ENCODE data around the gene KCTD12. TPM values are rescaled to one million over a fixed set of nuclear protein-coding genes. Genes with fewer than 3 reads are reported as not detected.
"Not testable (repeated sequence)": the region's sequence is repeated elsewhere in the genome, so short reads cannot be mapped to it uniquely, and the experiment has no call there.

KCTD12 gene
- total RNA-seq, 4 donors from 2014 or later = 24.2 to 34.8 (median 27.6) TPM

- no peak overlapping the region for H3K4me3 ChIP-seq
- no peaks in the 10 kb centered on the region for H3K27me3 ChIP-seq
- intact Hi-C loops (cut with DNase I; ENCODE audit: low total_unique reads) (no loop called here), in situ Hi-C loops (cut with MboI; ENCODE audit: low pct_ligation_motif_present in 1 of 4, low pct_unique_long_range_greater_than_20kb in 1 of 4, low sequenced_read_pairs in 3 of 4) (loop anchor here (25.0 kb wide), 3 partner anchors 259 to 1234 kb away; no protein-coding TSS in a partner anchor)
- no peak overlapping the region for H3K27ac ChIP-seq
- no peaks in the 10 kb centered on the region for H3K36me3 ChIP-seq
- 92 to 96% methylated on average over 1 of the region's 1 CpG for WGBS, 2 donors (ENCODE audit: low coverage in 1 of 2)
- TF ChIP-seq CTCF (IDR thresholded peaks at IDR 0.05) (no peak), EP300 (IDR thresholded peaks at IDR 0.05; ENCODE audit: low read depth) (no peak), POLR2A (IDR thresholded peaks at IDR 0.05) (no peak), POLR2AphosphoS5 (IDR thresholded peaks at IDR 0.05) (no peak)
- DNase-seq = no peak
- H3K4me1 ChIP-seq = no peaks in the 10 kb centered on the region
- H3K9me3 ChIP-seq = no peaks in the 10 kb centered on the region
These were observed 35.3 kb upstream of the KCTD12 start for GRCh38 chr13:76921516-76921915.

DNA sequence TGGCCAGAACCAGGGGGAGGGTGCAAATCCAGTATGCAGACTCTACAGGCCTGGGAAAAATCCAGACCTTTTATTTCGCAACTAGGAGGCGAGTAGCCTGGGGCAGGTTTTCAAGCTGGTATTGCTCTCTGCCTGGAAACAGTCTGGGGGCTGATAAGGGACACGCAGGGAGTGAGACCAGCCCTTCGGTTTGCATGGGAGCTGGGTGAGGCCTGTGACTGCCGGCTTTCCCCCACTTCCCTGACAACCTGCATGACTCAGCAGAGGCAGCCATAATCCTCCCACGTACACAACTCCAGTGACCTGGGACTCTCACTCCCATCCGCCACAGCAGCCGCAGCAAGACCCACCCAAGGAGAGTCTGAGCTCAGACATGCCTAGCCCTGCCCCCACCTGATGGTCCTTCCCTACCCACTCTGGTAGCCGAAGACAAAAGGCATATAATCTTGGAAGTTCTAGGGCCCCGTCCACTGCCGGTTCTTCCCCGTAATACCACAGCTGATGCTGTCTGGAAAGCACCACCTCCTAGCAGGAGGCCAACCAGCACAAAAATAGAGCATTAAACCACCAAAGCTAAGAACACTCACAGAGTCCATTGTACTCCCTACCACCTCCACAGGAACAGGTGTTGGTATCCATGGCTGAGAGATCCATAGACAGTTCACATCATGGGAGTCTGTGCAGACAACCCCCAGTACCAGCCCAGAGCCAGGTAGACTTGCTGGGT lies 31.7 kb upstream of the KCTD12 start:
- in situ Hi-C loops (cut with MboI; ENCODE audit: low pct_ligation_motif_present in 1 of 4, low pct_unique_long_range_greater_than_20kb in 1 of 4, low sequenced_read_pairs in 3 of 4) = loop anchor here (25.0 kb wide), 3 partner anchors 256 to 1231 kb away; no protein-coding TSS in a partner anchor
- H3K4me3 ChIP-seq; H3K4me1 ChIP-seq; intact Hi-C loops (cut with DNase I; ENCODE audit: low total_unique reads); DNase-seq; H3K27me3 ChIP-seq; H3K27ac ChIP-seq; H3K36me3 ChIP-seq; H3K9me3 ChIP-seq: not testable (repeated sequence)
- WGBS, 2 donors (ENCODE audit: low coverage in 1 of 2) = 83% methylated on average over 12 of the region's 12 CpGs; no CpG with 5 or more reads in 1 of the 2 donors

GRCh38 chr13:76917095-76917494 lies 30.9 kb upstream of the KCTD12 start:
- Histone ChIP-seq H3K27me3 (no peaks in the 10 kb centered on the region), H3K36me3 (no peaks in the 10 kb centered on the region), H3K27ac (no peak overlapping the region), H3K9me3 (no peaks in the 10 kb centered on the region), H3K4me3 (no peak overlapping the region), H3K4me1 (no peaks in the 10 kb centered on the region)
- WGBS, 2 donors (ENCODE audit: low coverage in 1 of 2) = 83 to 85% methylated on average over 1 of the region's 1 CpG
- in situ Hi-C loops (cut with MboI; ENCODE audit: low pct_ligation_motif_present in 1 of 4, low pct_unique_long_range_greater_than_20kb in 1 of 4, low sequenced_read_pairs in 3 of 4) (loop anchor here (25.0 kb wide), 3 partner anchors 255 to 1230 kb away; no protein-coding TSS in a partner anchor), intact Hi-C loops (cut with DNase I; ENCODE audit: low total_unique reads) (no loop called here)
- DNase-seq = no peak
- TF ChIP-seq POLR2AphosphoS5 (IDR thresholded peaks at IDR 0.05) = no peak
- TF ChIP-seq POLR2A (IDR thresholded peaks at IDR 0.05) = no peak

DNA sequence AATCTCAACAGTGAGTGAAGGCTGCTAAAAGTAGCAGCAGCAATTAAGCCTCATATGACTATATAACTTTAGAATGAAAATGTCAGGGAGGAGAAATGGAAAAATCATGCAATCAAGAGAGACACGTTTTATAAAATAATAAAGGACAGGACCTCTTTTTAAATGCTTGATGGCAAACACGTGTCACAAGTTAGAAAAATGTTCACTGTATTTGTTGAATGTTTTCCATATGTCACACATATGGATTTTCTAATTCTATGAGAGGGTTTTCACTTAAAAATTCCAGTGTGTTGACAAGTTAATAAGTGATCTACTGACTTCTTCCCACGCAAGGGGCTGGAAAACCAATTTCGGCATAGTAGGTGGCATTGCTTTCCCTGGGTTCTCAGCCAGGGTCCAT lies 27.7 kb upstream of the KCTD12 start:
- Histone ChIP-seq H3K27me3 (no peaks in the 10 kb centered on the region), H3K4me3 (no peak overlapping the region), H3K4me1 (no peaks in the 10 kb centered on the region), H3K27ac (no peak overlapping the region), H3K36me3 (no peaks in the 10 kb centered on the region), H3K9me3 (no peaks in the 10 kb centered on the region)
- WGBS, 2 donors (ENCODE audit: low coverage in 1 of 2) = 51 to 71% methylated on average over 4 of the region's 4 CpGs
- intact Hi-C loops (cut with DNase I; ENCODE audit: low total_unique reads) (no loop called here), in situ Hi-C loops (cut with MboI; ENCODE audit: low pct_ligation_motif_present in 1 of 4, low pct_unique_long_range_greater_than_20kb in 1 of 4, low sequenced_read_pairs in 3 of 4) (loop anchor here (25.0 kb wide), 3 partner anchors 252 to 1227 kb away; no protein-coding TSS in a partner anchor)
- DNase-seq = no peak
- no peak for TF ChIP-seq EP300 (IDR thresholded peaks at IDR 0.05; ENCODE audit: low read depth)
- TF ChIP-seq CTCF (IDR thresholded peaks at IDR 0.05) = no peak
- TF ChIP-seq POLR2AphosphoS5 (IDR thresholded peaks at IDR 0.05) = no peak
- TF ChIP-seq POLR2A (IDR thresholded peaks at IDR 0.05) = no peak

DNA sequence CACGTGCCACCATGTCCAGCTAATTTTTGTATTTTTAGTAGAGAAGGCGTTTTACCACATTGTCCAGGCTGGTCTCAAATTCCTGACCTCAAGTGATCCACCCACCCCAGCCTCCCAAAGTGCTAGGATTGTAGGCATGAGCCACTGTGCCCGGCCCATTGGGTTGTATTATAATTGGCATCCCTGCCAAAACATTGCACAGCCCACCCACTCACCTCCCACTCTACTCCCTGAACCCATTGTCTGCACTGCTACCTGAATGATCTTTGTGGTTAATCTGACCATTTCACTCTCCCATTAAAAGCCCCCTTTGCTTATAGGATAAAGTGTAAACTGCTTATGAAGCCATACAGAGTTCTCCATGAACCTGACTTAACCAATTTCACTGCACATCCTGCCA lies 26.3 kb upstream of the KCTD12 start:
- intact Hi-C loops (cut with DNase I; ENCODE audit: low total_unique reads) (no loop called here), in situ Hi-C loops (cut with MboI; ENCODE audit: low pct_ligation_motif_present in 1 of 4, low pct_unique_long_range_greater_than_20kb in 1 of 4, low sequenced_read_pairs in 3 of 4) (loop anchor here (25.0 kb wide), 3 partner anchors 250 to 1225 kb away; no protein-coding TSS in a partner anchor)
- Histone ChIP-seq H3K4me1 (no peaks in the 10 kb centered on the region), H3K36me3 (no peaks in the 10 kb centered on the region), H3K9me3 (no peaks in the 10 kb centered on the region), H3K27ac (no peak overlapping the region), H3K27me3 (no peaks in the 10 kb centered on the region), H3K4me3 (no peak overlapping the region)
- DNase-seq = no peak
- WGBS, 2 donors (ENCODE audit: low coverage in 1 of 2) = 76 to 90% methylated on average over 2 to 3 of the region's 3 CpGs
- TF ChIP-seq EP300 (IDR thresholded peaks at IDR 0.05; ENCODE audit: low read depth) (no peak), CTCF (IDR thresholded peaks at IDR 0.05) (no peak), POLR2A (IDR thresholded peaks at IDR 0.05) (no peak), POLR2AphosphoS5 (IDR thresholded peaks at IDR 0.05) (no peak)
